Activated B cell treated with CpG ODN at 0.5 μM for 24 hours (primary cell): ENCODE measurements around the gene PLIN1. TPM values are rescaled to one million over a fixed set of nuclear protein-coding genes. Genes with fewer than 3 reads are reported as not detected.

ENCODE experiments used
- ATAC-seq: fragments of 200-7000 bp; cut with Tn5 transposase; one replicate; pipeline ENCODE4 v1.10.0; 2021; ENCODE audit warnings: low read depth, mild to moderate bottlenecking, moderate library complexity
- CTCF ChIA-PET: fragments of 350-600 bp; sonication (Branson Sonifier 250); formaldehyde crosslinking; loops from one replicate; lab custom pipeline; 2021; ENCODE audit warnings: antibody characterized with exemption; lab: Charles Lee
- POLR2A ChIA-PET: fragments of 350-600 bp; sonication (Branson Sonifier 250); formaldehyde crosslinking; loops from one replicate; lab custom pipeline; 2021; ENCODE audit warnings: antibody characterized with exemption; lab: Charles Lee
- DNase-seq: peaks from one replicate; pipeline ENCODE4 v3.0.0; 2022
- H3K27ac Mint-ChIP-seq: one replicate; pipeline ENCODE4 v1.8.0; 2020; ENCODE audit warnings: mixed read lengths
- H3K27me3 Mint-ChIP-seq: one replicate; pipeline ENCODE4 v1.8.0; 2021; ENCODE audit warnings: mixed read lengths
- H3K36me3 Mint-ChIP-seq: one replicate; pipeline ENCODE4 v1.8.0; 2021; ENCODE audit warnings: low read depth, mixed read lengths
- H3K4me1 Mint-ChIP-seq: one replicate; pipeline ENCODE4 v1.8.0; 2021; ENCODE audit warnings: mixed read lengths
- H3K4me3 Mint-ChIP-seq: one replicate; pipeline ENCODE4 v1.8.0; 2020; ENCODE audit warnings: mild to moderate bottlenecking, mixed read lengths
- H3K9me3 Mint-ChIP-seq: one replicate; pipeline ENCODE4 v1.8.0; 2020; ENCODE audit warnings: mixed read lengths
- intact Hi-C: fragments of 100-400 bp; cut with micrococcal nuclease; formaldehyde crosslinking; loops from one replicate; pipeline ENCODE4 v1.15.1; 2024
- total RNA-seq: library from RNA; stranded (reverse); gene quantifications from 2 replicates; pipeline ENCODE4 v1.2.3, GENCODE V29; 2022
- TF ChIP-seq, protein P1 (sequence below): fragments of 200-600 bp; IDR thresholded peaks from one replicate; pipeline ENCODE4 v1.8.0; 2022; ENCODE audit warnings: antibody characterized with exemption, mild to moderate bottlenecking

Gene PLIN1
- total RNA-seq, 1 donor from 2014 or later: 0.27 TPM

GRCh38 chr15:89649013-89649625, 30.0 kb downstream of the PLIN1 start:
- intact Hi-C loops: no loop called here
- Mint-ChIP-seq H3K36me3 (no peaks in the 10 kb centered on the region), H3K4me1 (peaks cover 2% of the 10 kb centered on the region), H3K9me3 (no peaks in the 10 kb centered on the region), H3K27me3 (peaks cover 12% of the 10 kb centered on the region), H3K4me3 (no peak overlapping the region), H3K27ac (no peak overlapping the region)
- no peak for DNase-seq
- ATAC-seq: no peak
- TF ChIP-seq, protein P1, sequence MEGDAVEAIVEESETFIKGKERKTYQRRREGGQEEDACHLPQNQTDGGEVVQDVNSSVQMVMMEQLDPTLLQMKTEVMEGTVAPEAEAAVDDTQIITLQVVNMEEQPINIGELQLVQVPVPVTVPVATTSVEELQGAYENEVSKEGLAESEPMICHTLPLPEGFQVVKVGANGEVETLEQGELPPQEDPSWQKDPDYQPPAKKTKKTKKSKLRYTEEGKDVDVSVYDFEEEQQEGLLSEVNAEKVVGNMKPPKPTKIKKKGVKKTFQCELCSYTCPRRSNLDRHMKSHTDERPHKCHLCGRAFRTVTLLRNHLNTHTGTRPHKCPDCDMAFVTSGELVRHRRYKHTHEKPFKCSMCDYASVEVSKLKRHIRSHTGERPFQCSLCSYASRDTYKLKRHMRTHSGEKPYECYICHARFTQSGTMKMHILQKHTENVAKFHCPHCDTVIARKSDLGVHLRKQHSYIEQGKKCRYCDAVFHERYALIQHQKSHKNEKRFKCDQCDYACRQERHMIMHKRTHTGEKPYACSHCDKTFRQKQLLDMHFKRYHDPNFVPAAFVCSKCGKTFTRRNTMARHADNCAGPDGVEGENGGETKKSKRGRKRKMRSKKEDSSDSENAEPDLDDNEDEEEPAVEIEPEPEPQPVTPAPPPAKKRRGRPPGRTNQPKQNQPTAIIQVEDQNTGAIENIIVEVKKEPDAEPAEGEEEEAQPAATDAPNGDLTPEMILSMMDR: no peak
- POLR2A ChIA-PET: no interaction called here
- CTCF ChIA-PET: no interaction called here

GRCh38 chr15:89648106-89649012, 30.8 kb downstream of the PLIN1 start:
- Mint-ChIP-seq H3K36me3 (no peaks in the 10 kb centered on the region), H3K4me3 (no peak overlapping the region), H3K4me1 (no peaks in the 10 kb centered on the region), H3K9me3 (no peaks in the 10 kb centered on the region), H3K27ac (no peak overlapping the region), H3K27me3 (peaks cover 7% of the 10 kb centered on the region)
- no peak for ATAC-seq
- DNase-seq: no peak
- ChIA-PET POLR2A (no interaction called here), CTCF (no interaction called here)
- intact Hi-C loops: no loop called here
- TF ChIP-seq, protein P1: no peak

GRCh38 chr15:89647191-89647851, 31.8 kb downstream of the PLIN1 start:
- H3K27me3 Mint-ChIP-seq: peaks cover 3% of the 10 kb centered on the region
- H3K9me3 Mint-ChIP-seq: no peaks in the 10 kb centered on the region
- no peaks in the 10 kb centered on the region for H3K4me1 Mint-ChIP-seq
- DNase-seq (peak; percentile 50), ATAC-seq (peak; percentile 57)
- no peak overlapping the region for H3K4me3 Mint-ChIP-seq
- ChIA-PET POLR2A (no interaction called here), CTCF (no interaction called here)
- TF ChIP-seq, protein P1: no peak
- intact Hi-C loops: no loop called here
- H3K27ac Mint-ChIP-seq: no peak overlapping the region
- H3K36me3 Mint-ChIP-seq: no peaks in the 10 kb centered on the region

DNA sequence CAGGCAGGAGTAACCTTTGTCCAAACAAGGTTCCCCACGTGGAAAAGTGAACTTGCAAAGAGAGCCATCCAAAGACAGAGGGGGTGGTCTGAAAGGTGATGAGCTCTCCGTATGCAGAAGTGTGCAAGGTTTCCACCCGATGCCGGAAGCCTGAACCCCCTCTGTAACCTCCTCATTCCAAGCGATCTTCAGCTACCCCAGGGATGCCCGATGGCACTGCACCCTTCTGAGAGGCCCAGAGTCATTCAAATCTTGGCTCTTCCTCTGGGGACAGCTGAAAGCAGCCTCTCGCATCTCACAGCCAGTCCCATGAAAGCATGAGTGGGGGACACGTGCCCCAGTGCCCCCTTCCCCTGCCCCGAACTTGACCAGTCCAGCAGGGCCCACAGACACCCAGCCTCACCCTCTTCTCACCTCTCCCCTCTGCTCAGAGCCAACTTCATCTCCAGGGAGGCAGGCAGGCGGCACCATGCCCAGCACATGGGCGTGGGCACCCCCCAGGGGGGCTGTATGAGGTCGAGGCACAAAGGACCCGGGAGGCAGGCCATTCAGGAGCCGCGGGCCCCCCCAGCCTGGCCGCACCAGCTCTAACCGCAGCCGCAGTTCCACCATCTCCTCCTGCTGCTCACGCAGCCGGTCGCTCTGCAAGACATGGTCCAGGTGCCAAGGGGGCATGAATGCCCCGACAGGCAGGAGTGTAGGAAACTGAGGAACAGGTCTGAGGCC, 32.6 kb downstream of the PLIN1 start:
- ATAC-seq: no peak
- H3K27me3 Mint-ChIP-seq: peaks cover 3% of the 10 kb centered on the region
- TF ChIP-seq, protein P1: no peak
- ChIA-PET CTCF (no interaction called here), POLR2A (no interaction called here)
- H3K27ac Mint-ChIP-seq: no peak overlapping the region
- H3K4me3 Mint-ChIP-seq: no peak overlapping the region
- no peaks in the 10 kb centered on the region for H3K36me3 Mint-ChIP-seq
- H3K9me3 Mint-ChIP-seq: no peaks in the 10 kb centered on the region
- intact Hi-C loops: no loop called here
- no peak for DNase-seq
- H3K4me1 Mint-ChIP-seq: no peaks in the 10 kb centered on the region
